HG03520 (cell line): ENCODE measurements around the gene TSPOAP1.
"Not testable (repeated sequence)": the region's sequence is repeated elsewhere in the genome, so short reads cannot be mapped to it uniquely, and the experiment has no call there.

Source experiments
- ATAC-seq: cut with Tn5 transposase; IDR thresholded peaks from one replicate; pipeline ENCODE4 v1.9.1; 2021; ENCODE audit warnings: mild to moderate bottlenecking, moderate library complexity; ENCODE audit not compliant: unreplicated experiment

TSPOAP1 gene

DNA sequence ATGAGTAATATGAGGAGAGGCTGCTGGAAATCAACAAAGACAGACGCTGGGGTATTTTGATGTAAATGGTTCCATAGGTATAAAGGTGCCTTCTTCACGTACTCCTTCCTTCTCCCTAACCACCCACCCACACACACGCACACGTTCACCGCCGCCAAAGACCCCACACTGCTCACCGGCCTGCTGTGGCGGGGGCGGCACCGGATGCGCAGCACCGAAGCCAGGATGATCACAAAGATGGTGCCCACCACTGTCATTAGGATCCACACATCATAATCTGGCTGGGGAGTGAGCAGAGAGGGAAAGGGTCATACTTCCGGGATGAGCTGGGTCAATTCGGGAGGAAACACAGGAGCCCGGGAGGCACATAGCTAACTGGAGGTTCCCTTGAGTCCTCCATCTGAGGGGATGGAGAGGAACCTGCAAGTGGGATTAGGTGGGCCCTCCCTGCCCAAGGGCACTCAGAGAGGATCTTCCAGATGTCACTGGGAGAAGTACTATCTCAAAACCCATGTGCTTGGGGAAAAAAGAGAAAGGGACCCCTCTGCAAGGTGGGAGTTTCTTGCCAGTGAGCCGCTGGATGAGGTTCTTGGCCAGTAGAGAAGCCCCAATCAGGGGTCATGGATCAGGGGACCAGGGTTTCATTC lies 33.9 kb upstream of the TSPOAP1 start:
- no peak for ATAC-seq

DNA sequence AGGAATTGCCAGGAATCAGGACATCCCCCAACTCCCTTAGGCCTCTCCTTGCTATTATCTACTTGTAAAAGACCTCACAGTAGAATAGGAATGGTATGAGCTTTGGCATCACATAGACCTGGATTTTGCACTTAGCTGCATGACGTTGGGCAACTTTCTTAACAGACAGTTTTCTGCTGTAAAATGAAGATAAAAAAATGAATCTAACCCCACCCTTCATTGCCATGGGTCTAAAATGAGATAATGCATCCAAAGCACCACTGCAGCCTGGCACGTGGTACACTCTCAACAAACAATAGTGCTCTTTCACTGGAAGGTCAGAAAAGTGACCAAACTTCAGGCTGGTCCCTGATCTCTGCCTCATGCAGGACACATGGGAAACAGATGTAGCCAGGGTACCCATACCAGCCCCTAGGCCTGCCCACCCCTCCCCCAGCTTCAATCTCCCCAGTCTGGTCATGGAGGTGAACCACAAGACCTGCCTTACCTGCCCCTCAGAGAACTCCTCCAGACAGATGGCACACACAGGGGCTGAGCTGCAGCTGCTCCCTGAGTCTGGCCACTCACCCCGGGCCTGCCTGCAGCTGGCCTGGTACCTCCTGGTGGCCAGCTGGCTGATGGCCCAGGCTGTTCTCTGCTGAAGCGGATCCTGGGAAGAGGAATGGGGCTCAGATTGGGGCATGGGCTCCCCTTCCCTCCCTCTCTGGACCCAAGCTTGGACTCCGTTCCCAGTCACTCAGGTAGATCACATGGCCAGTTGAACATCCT lies 31.9 kb upstream of the TSPOAP1 start:
- ATAC-seq: no peak

DNA sequence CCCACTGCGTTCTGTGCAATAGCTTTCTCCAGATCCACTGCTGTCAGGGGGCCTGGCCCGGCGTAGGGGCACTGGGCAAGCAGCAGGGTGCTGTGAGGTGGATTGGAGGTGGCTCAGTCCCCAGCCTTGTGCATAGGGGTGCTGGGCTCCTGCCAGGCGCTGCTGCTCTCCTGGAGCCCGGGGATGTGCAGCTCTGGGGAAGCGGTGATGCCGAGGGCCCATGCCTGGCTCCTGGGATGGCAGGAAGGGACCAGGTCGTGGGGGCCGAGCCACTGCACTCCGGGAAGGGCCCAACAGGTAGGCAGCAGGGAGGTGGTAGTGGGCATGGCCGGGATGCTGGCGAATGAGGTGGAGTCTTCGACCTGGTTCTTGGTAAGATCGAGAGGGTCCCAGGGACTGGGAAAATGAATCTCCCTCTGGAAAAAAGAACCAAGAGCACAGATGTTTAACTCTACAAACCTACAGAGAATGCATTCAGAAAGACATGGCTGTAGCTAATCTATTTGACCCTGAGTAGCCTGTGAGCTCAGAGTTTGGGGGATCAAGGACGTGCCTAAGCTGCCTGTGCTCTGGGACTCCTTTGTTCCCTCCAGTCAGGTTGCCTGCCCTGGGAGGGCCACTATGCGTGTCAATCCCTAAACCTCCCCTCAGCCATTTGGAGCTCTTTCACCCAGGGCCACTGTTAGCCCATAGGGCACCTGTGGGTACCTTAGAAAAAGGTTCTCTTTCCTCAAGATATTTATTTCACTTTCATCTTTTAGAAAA lies 30.0 kb upstream of the TSPOAP1 start:
- no peak for ATAC-seq

DNA sequence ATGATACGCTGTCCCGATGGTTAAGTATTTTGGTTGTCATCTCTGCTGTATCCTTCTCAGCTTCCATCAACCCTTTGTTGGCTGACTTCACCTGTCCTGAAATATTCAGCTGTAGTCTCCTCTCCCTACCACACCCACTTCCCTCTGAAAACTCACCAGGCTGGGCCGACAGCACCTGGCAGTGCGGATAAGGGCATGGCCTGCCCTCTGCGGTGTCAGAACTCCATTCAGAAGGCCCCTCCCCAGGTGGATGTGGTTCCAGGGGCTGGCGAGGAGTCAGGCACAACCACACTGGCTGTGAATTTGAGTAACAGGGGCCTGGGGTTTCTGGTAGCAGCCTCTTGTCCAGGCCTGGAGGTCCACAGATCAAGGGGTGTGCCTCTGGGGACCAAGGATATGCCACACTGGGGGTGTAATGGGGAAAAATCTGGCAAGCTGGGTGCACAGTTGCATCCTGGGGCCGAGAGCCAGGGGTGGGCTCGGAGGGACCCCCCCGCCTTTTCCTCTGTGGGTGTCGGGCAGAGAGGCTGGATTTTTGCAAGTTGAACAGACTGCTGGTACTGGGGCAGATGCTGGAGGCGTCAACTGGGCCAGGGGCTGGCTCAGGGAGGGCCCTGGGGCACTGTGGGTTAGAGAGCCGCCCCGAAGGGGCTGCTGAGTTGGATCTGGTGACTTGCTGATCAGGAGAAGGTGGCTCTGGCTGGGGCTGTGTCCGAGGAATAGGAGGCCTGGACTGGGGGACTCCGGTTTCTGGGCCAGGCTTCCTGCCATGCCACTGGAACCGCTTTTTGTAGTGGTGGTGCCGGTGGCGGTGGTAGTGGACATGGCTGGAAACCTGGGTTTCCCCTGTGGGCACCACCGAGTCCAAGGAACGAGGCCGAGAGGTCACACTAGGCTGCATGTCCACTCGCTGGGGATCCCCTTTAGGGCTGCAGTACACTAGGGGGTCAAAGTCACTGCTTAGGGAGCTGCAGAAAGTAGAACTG lies 29.0 kb upstream of the TSPOAP1 start:
- no peak for ATAC-seq

DNA sequence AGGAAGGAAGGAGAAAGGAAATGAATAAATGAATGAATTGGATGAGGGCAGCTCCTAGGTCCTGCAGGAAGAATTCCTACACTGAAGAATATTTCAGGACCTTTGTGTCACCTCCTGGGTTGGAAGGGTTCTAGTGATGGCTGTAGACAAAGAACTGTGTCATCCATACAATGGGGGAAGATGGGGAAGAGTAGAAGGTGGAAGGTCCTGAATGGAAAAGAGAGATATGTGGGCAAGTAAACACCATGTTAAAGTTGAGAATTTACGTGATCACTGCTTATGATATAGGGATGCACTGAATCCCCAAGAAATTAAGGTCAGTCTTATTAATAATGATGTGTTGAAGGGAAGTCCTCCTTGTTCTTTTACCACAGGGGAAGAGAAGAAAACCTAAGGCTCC lies 27.6 kb upstream of the TSPOAP1 start:
- no peak for ATAC-seq

DNA sequence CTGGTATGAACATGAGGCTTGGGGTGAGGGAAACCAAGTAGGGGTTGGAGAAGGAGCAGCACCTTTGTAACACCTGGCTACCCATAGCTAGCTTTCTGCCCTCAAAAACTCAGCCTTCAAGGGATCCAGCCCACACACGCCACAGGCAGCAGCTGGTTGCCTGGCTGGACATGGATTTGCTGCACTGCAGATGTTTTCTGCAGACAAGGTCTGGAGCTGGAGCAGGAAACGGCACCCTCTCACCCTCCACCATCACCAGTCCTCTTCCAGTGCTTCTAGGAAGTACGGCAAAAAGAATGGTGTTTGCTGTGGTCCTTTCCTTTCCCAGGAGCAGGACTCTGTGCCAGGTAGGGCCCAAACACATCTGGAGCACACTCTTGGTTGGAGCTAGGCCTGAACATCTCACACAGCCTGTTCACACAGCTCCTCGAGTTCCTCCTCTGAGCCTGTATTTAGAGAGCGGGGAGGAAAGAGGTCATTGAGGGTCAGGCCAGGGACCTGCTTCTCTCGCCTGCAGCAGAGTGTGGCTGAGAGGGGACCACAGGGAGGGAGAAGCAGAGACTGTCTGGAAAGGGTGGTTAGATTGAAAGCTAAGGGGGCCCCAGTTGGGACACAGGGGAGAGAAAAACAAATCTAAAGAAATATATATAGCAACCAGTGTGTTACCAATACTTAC lies 26.1 kb upstream of the TSPOAP1 start:
- ATAC-seq: no peak

DNA sequence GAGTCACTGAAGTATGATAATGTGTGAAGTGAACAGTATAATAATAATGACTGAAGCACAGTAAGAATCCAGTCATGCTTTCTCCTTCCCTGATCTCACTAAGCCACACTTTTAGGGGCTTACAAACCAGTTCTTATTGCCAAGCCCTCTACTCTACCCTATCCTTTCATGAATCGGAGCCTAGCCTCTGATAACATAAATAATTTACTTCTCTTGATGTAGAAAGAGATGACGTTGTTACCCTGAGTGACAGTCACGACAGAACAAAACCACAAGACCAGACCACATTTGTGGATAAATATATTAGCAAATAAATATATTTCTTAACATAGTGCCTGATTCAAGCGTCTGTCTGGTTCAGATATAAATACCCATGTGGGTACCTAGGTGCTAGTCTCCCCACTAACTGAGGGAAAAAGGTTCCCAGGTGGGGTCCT lies 24.8 kb upstream of the TSPOAP1 start:
- no peak for ATAC-seq

DNA sequence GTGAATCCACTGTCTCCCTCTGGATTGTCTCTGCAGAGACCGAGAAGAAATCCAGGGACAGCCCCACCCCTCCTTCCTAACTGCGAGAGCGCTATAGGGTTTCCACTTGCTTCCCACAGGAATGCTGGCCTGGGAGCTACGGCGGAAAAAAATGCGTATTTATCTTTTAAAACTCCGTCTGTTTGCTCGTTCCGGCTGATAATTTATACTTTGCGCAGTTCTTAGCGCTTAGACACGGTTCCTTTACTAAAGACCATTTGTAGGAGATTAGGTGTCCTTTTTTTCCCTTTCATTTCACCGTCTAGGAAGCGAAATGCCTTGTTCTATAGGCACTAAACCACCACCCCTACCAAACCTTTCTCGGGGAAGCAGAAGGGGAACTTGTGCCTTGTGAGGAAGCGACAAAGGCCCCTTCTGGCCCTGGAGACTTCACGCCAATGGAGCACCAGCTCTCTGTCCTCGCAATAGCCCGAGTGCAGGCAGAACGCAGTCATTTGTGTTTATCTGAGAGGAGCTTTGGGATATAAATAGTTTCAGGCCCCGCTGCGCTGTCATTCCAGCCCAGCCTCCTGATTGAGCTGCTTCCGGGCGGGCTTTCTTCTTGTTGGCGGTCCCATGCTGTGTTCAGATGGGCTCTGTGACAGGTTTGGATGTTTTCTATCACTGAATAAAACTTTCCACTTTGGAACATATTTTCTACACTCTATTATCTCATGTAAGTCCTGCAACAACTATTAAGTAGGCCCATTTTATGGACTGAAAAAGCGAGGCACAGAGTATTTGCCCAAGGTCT lies 24.2 kb upstream of the TSPOAP1 start:
- no peak for ATAC-seq

DNA sequence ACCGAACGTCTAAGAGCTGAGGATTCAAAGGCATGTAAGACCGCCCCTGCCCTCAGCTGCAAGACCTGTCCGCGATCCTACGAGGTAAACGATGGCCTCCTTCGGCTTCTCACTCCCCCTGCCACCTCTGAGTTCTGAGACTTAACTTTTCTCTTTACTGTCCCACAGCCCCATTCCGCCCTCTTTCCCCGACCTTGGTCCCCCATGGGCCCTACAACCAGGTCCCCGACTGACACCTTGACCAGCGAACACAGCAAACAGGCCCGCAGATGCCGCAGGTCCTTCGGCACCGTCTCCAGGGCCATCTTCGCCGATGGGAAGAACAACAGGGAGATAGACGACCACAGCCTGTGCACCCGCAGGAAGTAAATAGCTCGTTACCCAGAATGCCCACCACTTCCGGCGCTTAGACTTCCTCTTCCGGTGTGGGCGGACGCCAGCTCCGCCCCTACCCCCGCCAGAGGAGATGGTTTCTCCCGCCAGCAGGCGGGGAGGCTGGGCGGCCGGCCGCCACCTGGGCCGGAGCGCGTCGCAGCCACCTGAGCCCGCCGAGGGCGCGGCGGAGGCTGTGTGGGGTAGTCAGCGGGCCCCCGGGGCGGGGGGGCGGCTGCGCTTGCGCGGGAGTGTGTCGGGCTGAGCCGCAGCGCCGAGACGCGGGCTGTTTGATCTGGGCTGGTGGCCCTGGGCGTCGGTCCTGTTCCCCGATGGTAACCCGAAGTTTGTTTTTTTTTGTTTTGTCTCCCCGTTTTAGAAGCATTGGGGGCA lies 23.4 kb upstream of the TSPOAP1 start, which contains the start of gene SUPT4H1:
SUPT4H1 (minus strand) TSS at position 371 of the 765 bp plus-strand sequence; CDS start at position 305, 66 bp downstream.
- peak; percentile 85 for ATAC-seq

DNA sequence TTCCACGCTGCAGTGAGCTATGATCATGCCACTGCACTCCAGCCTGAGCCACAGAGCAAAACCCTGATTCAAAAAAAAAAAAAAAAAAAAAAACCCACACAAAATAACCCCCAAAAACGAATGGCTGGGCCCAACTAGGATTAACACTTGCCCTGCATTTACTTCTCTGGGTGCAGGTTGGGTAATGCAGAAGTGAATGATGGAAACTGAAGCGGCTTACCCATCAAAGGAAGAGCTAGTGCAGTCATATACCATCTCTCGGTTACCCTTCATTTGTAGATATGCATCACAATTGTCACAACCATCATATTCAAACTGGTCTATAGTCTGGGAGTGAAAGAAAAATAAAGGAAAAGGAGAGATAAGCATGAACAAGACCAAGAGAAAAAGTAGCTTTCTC lies 22.6 kb upstream of the TSPOAP1 start:
- ATAC-seq: no peak

DNA sequence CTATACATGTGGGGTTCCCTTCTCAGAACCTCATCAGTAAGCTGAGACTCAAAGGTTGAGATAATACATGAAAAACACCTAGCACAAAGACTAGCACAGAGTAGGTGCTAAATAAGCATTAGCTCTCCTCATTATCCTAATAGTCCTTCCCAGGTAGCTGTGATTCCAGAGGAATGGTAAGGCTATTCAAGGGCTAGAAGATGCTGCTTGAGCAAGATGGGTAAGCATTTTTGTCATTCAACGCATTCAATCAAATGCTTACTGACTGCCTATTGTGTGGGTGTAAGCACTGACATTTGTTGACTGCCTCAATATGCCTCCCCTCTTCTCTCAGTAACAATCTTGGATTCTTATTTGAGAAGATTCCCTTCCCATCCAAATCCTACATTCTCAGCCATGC lies 19.4 kb upstream of the TSPOAP1 start:
- ATAC-seq: no peak

DNA sequence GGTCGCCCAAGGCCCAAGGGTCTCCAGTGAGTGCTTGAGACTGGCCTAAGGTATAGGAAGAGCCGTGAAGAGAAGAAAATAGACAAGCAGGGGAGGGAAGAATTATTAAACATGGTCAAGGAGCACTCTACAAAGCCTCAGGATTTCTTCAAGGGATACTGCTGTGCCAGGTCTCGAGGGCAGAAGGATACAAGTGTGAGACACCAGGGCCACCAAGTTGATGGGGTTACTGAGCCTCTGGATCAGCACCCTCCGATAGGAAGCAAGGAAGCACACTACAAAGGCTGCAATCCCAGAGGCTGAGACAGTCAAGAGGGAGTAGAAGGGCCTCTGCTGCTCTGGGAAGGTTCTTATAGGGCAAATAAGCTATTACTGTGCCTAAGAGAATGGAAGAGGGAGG lies 16.9 kb upstream of the TSPOAP1 start:
- ATAC-seq: no peak

DNA sequence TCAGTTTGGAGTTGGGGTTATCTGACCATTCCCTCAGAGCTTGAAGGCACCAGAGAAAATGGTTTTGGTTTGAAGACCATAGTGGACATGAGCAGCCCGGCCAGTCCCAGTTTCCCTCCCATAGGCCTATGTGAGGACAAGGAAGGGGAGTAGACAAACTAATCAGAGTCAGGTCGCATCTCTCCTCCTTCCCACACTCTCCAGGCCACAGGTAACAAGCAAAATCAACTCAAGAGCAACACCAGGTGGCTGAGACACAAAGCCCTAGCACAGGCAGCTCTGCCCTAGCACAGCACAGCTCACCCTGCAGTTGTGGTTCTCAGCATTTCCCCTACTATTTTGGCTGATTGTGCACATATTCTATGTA lies 16.2 kb upstream of the TSPOAP1 start:
- peak; percentile 23 for ATAC-seq

DNA sequence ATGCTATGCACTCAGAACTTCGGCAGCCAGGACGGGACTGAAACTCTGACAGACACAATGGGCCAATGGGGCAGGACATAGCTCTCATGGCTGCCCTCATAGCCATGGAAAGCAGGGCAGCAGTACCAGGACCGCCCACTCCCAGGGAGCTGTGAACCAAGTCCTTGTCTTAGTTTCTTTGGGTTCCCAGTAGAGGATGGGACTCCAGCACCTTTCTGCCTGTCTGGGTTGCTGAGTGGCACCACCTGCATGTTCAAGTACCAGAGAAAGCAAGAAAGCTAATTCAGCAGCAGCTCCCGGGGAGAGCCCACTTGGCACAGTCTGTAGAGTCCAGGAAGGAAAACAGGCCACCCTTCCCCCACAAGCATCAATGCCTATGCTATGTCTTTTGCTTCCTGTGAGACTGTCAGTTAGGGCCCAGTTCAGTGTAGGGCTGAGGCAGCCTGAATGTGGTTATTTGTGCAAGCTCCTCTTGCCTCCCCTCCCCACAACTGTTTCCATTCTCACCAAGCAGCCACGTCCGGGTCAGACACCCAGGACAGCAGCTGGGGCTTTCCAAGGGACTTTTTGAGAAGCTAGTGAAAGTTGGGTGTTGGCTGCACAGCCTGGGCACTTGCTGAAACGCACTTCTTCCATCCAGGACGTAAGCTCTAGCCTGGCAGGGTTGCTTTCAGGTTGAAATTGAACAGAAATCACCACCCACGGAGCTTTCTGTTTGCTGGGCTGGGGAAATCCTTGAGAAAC lies 15.6 kb upstream of the TSPOAP1 start:
- ATAC-seq: peak; percentile 78

DNA sequence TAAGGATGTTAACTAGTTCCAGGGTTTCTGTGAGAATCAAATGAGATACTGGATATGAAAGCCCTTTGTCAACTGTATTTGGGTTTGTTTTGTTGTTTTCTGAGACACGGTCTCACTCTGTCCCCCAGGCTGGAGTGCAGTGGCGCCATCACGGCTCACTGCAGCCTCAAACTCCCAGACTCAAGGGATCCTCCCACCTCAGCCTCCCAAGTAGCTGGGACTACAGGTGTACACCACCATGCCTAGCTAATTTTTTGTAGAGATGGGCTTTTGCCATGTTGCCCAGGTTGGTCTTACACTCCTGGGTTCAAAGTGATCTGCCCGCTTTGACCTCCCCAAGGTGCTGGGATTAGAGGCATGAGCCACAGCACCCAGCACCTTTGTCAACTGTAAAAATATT lies 14.5 kb upstream of the TSPOAP1 start:
- ATAC-seq: no peak

DNA sequence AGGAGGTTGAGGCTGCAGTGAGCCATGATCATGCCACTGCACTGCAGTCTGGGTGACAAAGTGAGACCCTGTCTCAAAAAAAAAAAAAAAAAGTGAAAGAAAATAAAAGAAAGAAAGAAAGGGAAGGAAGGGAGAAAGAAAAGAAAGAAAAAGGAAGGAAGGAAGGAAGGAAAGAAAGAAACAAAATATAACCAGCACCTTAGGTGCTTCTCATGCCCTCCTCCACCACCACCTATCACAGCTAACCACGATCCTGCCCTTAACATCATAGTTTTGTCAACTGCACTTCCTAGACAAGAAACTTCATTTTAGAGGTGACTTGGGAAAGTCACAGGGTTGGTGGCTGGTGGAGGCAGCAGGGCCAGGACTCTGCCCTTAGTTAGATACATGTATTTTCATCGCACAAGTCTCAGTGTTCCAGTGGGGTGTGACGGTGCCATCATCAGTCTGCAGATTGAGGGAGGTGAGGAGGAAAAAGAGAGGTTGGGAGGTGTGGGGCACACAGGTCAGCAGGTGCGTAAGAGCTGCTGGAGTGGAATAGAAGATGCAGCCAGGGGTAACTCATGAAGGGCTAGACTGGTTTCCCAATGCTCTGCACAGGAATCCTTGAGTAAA lies 13.4 kb upstream of the TSPOAP1 start:
- no peak for ATAC-seq

DNA sequence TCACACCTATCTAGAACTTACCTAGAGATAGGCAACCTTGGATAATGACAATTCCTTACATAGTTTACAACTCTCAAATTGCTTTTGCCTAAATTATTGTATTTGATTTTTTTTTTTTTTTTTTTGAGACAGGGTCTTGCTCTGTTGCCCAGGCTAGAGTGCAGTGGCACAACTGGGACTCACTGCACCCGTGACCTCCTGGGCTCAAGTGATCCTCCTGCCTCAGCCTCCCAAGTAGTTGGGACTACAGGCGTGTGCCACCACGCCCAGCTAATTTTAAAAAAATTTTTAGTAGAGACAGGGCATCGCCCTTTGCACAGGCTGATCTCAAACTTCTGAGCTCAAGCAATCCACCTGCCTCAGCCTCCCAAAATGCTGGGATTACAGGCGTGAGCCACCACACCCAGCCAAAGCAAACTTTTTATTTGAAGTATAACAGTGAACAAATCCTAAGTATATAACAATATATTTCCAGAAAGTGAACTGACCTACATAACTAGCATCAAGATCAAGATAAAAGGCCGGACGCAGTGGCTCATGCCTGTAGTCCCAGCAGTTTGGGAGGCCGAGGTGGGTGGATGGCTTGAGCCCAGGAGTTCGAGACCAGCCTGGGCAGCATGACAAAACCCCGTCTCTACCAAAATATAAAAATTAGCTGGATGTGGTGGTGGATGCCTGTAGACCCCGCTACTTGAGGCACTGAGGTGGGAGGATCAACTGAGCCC lies 12.7 kb upstream of the TSPOAP1 start:
- not testable (repeated sequence) for ATAC-seq
